Measurements from ENCODE around the gene KRT12.

GRCh38 chr17:40828454-40829044, 38.5 kb downstream of the KRT12 start:
- TF ChIP-seq, protein P1, sequence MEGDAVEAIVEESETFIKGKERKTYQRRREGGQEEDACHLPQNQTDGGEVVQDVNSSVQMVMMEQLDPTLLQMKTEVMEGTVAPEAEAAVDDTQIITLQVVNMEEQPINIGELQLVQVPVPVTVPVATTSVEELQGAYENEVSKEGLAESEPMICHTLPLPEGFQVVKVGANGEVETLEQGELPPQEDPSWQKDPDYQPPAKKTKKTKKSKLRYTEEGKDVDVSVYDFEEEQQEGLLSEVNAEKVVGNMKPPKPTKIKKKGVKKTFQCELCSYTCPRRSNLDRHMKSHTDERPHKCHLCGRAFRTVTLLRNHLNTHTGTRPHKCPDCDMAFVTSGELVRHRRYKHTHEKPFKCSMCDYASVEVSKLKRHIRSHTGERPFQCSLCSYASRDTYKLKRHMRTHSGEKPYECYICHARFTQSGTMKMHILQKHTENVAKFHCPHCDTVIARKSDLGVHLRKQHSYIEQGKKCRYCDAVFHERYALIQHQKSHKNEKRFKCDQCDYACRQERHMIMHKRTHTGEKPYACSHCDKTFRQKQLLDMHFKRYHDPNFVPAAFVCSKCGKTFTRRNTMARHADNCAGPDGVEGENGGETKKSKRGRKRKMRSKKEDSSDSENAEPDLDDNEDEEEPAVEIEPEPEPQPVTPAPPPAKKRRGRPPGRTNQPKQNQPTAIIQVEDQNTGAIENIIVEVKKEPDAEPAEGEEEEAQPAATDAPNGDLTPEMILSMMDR (IDR thresholded peaks at IDR 0.05): no peak
- TF ChIP-seq EP300 (IDR thresholded peaks at IDR 0.05) (no peak), POLR2A (IDR thresholded peaks at IDR 0.05) (no peak)

All from ovary (tissue), 3 donors.